HL-60 (cell line): Measurements from ENCODE around the gene PHF13.

Source experiments
- CTCF ChIP-seq: IDR thresholded peaks from one replicate; pipeline ENCODE4 v1.5.1; 2011; ENCODE audit warnings: low read length, control low read depth, inconsistent platforms; ENCODE audit not compliant: insufficient read depth
- GABPA ChIP-seq: IDR thresholded peaks from 2 replicates; pipeline ENCODE4 v1.6.1; 2012; ENCODE audit warnings: low read depth

- no peak for TF ChIP-seq CTCF
- TF ChIP-seq GABPA: no peak
These were observed 25.2 kb upstream of the PHF13 start for GRCh38 chr1:6588128-6588892.
